GM19397 (cell line): ENCODE measurements around the gene KRT14.
"Not testable (repeated sequence)": the region's sequence is repeated elsewhere in the genome, so short reads cannot be mapped to it uniquely, and the experiment has no call there.

ENCODE experiments used
- ATAC-seq: cut with Tn5 transposase; IDR thresholded peaks from one replicate; pipeline ENCODE4 v1.9.1; 2021; ENCODE audit warnings: mild to moderate bottlenecking, moderate library complexity; ENCODE audit not compliant: unreplicated experiment

The KRT14 gene

GRCh38 chr17:41586863-41587495, at the start of gene KRT14:
TSS of gene KRT14 (minus strand) at chr17:41586895. CDS start at chr17:41586834, 61 bp downstream.
- no peak for ATAC-seq

GRCh38 chr17:41635121-41636097, 48.7 kb upstream of the KRT14 start:
- no peak for ATAC-seq

- ATAC-seq, result no peak
Observed at GRCh38 chr17:41634639-41635038, 47.9 kb upstream of the KRT14 start.

GRCh38 chr17:41633556-41634199, 47.0 kb upstream of the KRT14 start:
- no peak for ATAC-seq

DNA sequence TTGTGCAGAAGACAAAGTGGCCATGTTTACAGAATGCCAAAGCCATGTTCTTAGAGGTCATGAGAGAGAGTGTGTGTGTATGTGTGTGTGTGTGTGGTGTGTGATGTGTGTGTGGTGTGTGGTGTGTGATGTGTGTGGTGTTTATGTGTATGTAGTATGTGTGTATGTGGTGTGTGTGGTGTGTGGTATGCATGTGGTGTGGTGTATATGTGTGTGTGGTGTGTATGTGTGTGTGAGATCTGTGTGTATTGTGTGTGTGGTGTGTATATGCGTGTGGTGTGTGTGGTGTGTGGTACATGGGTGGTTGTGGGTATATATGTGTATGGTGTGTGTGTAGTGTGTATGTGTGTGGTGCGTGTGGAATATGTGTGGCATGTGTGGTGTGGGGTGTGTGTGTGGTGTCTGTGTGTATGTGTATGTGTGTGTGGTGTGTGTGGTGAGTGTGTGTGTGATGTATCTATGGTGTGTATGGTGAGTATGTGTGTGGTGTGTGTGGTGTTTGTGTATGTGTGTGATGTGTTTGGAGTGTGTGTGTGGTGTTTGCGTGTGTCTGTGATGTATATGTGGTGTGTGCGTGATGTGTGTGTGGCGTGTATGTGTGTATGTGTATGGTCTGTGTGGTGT, 45.9 kb upstream of the KRT14 start:
- ATAC-seq, result no peak

- no peak for ATAC-seq
Observed at GRCh38 chr17:41631898-41632285, 45.2 kb upstream of the KRT14 start.

- no peak for ATAC-seq
Observed at GRCh38 chr17:41631025-41631897, 44.6 kb upstream of the KRT14 start.

- ATAC-seq, result no peak
Observed at GRCh38 chr17:41629826-41630670, 43.4 kb upstream of the KRT14 start.

DNA sequence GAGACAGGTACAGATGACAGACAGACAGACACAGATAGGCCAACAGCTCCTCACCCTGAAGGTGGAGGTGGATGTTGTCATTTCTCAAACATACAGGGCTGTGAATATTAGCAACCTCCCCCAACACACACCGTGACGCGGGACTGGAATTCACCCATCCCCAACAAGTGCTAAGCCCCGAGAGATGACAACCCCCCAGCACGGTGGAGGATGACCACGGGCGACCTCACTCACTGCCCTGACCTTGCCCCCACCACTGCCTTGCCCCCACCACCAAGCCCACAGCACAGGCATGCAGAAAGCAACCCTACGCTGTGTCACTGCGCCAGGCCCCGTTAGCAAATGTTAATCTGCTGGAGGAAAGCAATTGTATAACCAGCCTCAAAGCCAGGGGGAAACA, 42.6 kb upstream of the KRT14 start:
- no peak for ATAC-seq

- ATAC-seq, result not testable (repeated sequence)
Observed at GRCh38 chr17:41628621-41629255, 42.0 kb upstream of the KRT14 start.

GRCh38 chr17:41628073-41628370, 41.3 kb upstream of the KRT14 start:
- not testable (repeated sequence) for ATAC-seq

- ATAC-seq, result no peak
Observed at GRCh38 chr17:41627316-41628072, 40.8 kb upstream of the KRT14 start.

DNA sequence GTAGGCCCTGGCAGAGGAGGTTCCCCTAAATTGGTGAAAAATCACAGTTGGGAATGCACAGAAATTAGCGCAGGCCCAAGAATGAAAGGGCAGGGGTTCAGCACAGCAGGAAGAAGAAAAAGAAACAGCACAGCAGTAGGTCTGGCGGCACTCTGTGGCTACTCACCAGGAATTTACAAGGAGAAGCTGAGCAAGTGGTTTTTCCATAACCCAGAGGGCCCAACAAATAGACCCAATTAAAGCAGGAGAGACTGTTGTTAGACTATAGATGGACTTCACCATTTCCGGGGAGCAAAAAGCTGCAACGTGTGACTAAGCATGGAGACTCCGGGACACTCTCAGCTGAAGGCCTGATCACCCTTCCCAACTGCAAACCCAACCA, 40.2 kb upstream of the KRT14 start:
- ATAC-seq, result not testable (repeated sequence)

GRCh38 chr17:41626028-41626913, 39.6 kb upstream of the KRT14 start:
- not testable (repeated sequence) for ATAC-seq

DNA sequence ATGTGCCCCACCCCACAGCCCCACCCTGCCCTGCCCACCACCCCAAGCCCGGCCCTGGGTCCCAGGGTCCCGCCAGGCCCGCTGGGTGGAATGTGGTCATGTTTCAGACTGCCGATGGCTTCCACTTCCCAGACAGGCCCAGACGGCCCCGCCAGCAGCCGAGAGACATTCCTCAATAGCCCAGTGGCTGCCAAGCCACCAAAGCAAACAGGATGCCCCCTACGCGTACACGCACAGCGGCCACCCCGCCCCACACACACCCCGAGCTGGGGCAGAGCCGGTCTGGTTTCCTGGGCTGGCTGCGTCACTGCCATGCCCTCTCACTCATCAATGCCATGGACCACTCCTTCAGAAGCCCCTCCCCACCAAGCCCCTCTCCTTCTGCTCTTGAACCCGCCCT, 38.9 kb upstream of the KRT14 start:
- ATAC-seq, result no peak

GRCh38 chr17:41624208-41625101, 37.8 kb upstream of the KRT14 start, which contains the start of gene KRT17:
TSS of gene KRT17 (minus strand) at chr17:41624575. CDS start at chr17:41624509, 66 bp downstream.
- ATAC-seq, result no peak
